ENCODE results near the gene RNF115.

DNA sequence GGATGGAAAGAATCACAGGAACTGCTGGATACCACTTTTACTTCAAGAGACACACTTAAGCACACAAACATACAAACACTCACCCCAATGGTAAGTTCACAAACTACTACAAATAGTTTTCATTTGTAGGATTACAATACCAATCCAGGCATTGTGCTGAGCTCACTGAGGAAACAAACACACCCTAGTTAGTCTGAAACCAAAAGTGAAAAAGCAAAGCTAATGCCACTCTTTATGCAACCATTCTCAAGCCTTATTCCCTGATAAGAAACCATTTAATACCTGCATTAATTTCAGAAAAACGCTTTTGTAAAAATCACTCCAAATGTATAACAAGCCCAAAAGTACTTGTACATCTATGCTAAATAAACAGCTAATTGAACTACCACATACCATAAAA, 38.3 kb downstream of the RNF115 start:
- TF ChIP-seq SUZ12 (IDR thresholded peaks at IDR 0.05) (no peak), SP1 (IDR thresholded peaks at IDR 0.05) (no peak), BHLHE40 (IDR thresholded peaks at IDR 0.05; ENCODE audit: borderline replicate concordance) (no peak)
